Gastrocnemius medialis (tissue), 4 donors: ENCODE results near the gene NKX1-2. TPM values are rescaled to one million over a fixed set of nuclear protein-coding genes. Genes with fewer than 3 reads are reported as not detected.

Source experiments
- ATAC-seq, 2 donors: fragments of 150-250 bp; one replicate each; pipeline ENCODE4 v1.9.1; 2016
- DNase-seq, 2 donors: peaks; one replicate each; pipeline ENCODE4 v3.0.0-alpha.2; 2019
- H3K27ac ChIP-seq, 4 donors: fragments of 200-600 bp; sonication (generic); 1 replicate in 1 of 4; 2 replicates in 3 of 4; pipeline ENCODE4 v1.5.1; 2016 to 2018; ENCODE audit warnings: mild to moderate bottlenecking in 2 of 4, moderate library complexity in 1 of 4
- H3K27me3 ChIP-seq, 3 donors: fragments of 200-600 bp; sonication (generic) in 2 of 3; 1 replicate in 1 of 3; 2 replicates in 2 of 3; pipeline versions ENCODE4 v1.5.1 to v1.6.0; 2016 to 2019; ENCODE audit warnings: mild to moderate bottlenecking in 1 of 3, moderate library complexity in 1 of 3
- H3K36me3 ChIP-seq, 2 donors: fragments of 200-600 bp; sonication (generic) in 1 of 2; one replicate each; pipeline ENCODE4 v1.5.1; 2017 to 2018
- H3K4me1 ChIP-seq, 2 donors: fragments of 200-600 bp; sonication (generic) in 1 of 2; one replicate each; pipeline ENCODE4 v1.5.1; 2016 to 2017; ENCODE audit warnings: mild to moderate bottlenecking in 2 of 2
- H3K4me3 ChIP-seq, 4 donors: fragments of 200-600 bp; sonication (generic) in 3 of 4; 1 replicate in 1 of 4; 2 replicates in 3 of 4; pipeline ENCODE4 v1.5.1; 2016 to 2019; ENCODE audit warnings: mild to moderate bottlenecking in 2 of 4
- H3K9me3 ChIP-seq, 3 donors: fragments of 200-600 bp; sonication (generic) in 2 of 3; 1 replicate in 1 of 3; 2 replicates in 2 of 3; pipeline ENCODE4 v1.5.1; 2016 to 2019
- CTCF ChIP-seq, 5 experiments: fragments of 450-650 bp in 3 of 5; fragments of 200-600 bp in 2 of 5; sonication (generic) in 2 of 5; IDR thresholded peaks in 4 of 5; conservative IDR thresholded peaks in 1 of 5; 1 replicate in 4 of 5; 2 replicates in 1 of 5; pipeline ENCODE4 v1.5.1; 2016 to 2019; ENCODE audit warnings: antibody characterized with exemption in 5 of 5, mild to moderate bottlenecking in 3 of 5, moderate library complexity in 3 of 5
- POLR2A ChIP-seq, 2 donors: fragments of 450-650 bp; IDR thresholded peaks; one replicate each; pipeline ENCODE4 v1.6.1; 2017; ENCODE audit warnings: antibody characterized with exemption in 2 of 2, mild to moderate bottlenecking in 2 of 2, moderate library complexity in 2 of 2
- in situ Hi-C, 4 donors: fragments of 200-750 bp; cut with MboI; loops; one replicate each; pipeline versions ENCODE4 v1.15.0 to v1.8.0; 2017; ENCODE audit warnings: low sequenced_read_pairs in 4 of 4
- intact Hi-C: fragments of 100-400 bp; cut with DNase I; formaldehyde crosslinking; loops from one replicate; pipeline ENCODE4 v1.15.1; 2023; ENCODE audit warnings: low total_unique reads
- total RNA-seq, 4 donors: library from RNA; depleted of rRNA; stranded (reverse); fragments of >200 nt; gene quantifications; one replicate each; pipeline versions ENCODE4 v1.1.0 to v1.2.3, GENCODE V29; 2016

NKX1-2 gene
- total RNA-seq, 4 donors from 2014 or later: not detected

- Histone ChIP-seq H3K27me3 (peaks cover 0 to 2% (median 0%) of the 10 kb centered on the region in 3 donors), H3K27ac (no peak overlapping the region), H3K4me1 (no peaks in the 10 kb centered on the region), H3K36me3 (no peaks in the 10 kb centered on the region), H3K9me3 (no peaks in the 10 kb centered on the region), H3K4me3 (no peak overlapping the region)
- no peak for DNase-seq
- in situ Hi-C loops (no loop called here), intact Hi-C loops (no loop called here)
- ATAC-seq: no peak
- TF ChIP-seq CTCF (IDR thresholded peaks at IDR 0.05 in 4 of 5, conservative IDR thresholded peaks at IDR 0.05 in 1 of 5) (no peak), POLR2A (IDR thresholded peaks at IDR 0.05) (no peak)
These were observed 24.4 kb downstream of the NKX1-2 start for GRCh38 chr10:124425227-124425962.

- Histone ChIP-seq H3K27me3 (no peaks in the 10 kb centered on the region), H3K9me3 (no peaks in the 10 kb centered on the region), H3K4me1 (peaks cover 0 to 3% of the 10 kb centered on the region in 2 donors), H3K27ac (no peak overlapping the region), H3K4me3 (no peak overlapping the region), H3K36me3 (no peaks in the 10 kb centered on the region)
- in situ Hi-C loops (no loop called here), intact Hi-C loops (no loop called here)
- TF ChIP-seq CTCF (IDR thresholded peaks at IDR 0.05 in 4 of 5, conservative IDR thresholded peaks at IDR 0.05 in 1 of 5) (no peak), POLR2A (IDR thresholded peaks at IDR 0.05) (no peak)
- DNase-seq (no peak), ATAC-seq (no peak)
These were observed 26.0 kb downstream of the NKX1-2 start for GRCh38 chr10:124423813-124424212.

GRCh38 chr10:124422742-124423141, 27.1 kb downstream of the NKX1-2 start:
- in situ Hi-C loops (no loop called here), intact Hi-C loops (no loop called here)
- TF ChIP-seq POLR2A (IDR thresholded peaks at IDR 0.05) (no peak), CTCF (IDR thresholded peaks at IDR 0.05 in 4 of 5, conservative IDR thresholded peaks at IDR 0.05 in 1 of 5) (no peak)
- Histone ChIP-seq H3K27ac (no peak overlapping the region), H3K4me3 (no peak overlapping the region), H3K36me3 (no peaks in the 10 kb centered on the region), H3K9me3 (no peaks in the 10 kb centered on the region), H3K4me1 (peaks cover 0 to 6% of the 10 kb centered on the region in 2 donors), H3K27me3 (no peaks in the 10 kb centered on the region)
- DNase-seq (no peak), ATAC-seq (no peak)

- Histone ChIP-seq H3K4me3 (no peak overlapping the region), H3K4me1 (peaks cover 21 to 30% of the 10 kb centered on the region in 2 donors), H3K27me3 (no peaks in the 10 kb centered on the region), H3K27ac (no peak overlapping the region), H3K9me3 (no peaks in the 10 kb centered on the region), H3K36me3 (no peaks in the 10 kb centered on the region)
- ATAC-seq (no peak), DNase-seq (no peak)
- intact Hi-C loops (no loop called here), in situ Hi-C loops (no loop called here)
- TF ChIP-seq CTCF (IDR thresholded peaks at IDR 0.05 in 4 of 5, conservative IDR thresholded peaks at IDR 0.05 in 1 of 5) (no peak), POLR2A (IDR thresholded peaks at IDR 0.05) (no peak)
These were observed 29.6 kb downstream of the NKX1-2 start for GRCh38 chr10:124420254-124420653.
